PFSK-1 (cell line): ENCODE results near the gene MEI4.

ENCODE experiments used
- TAF1 ChIP-seq: IDR thresholded peaks from 2 replicates; pipeline ENCODE4 v1.6.1; 2012; ENCODE audit warnings: low read length, control low read depth, borderline replicate concordance; ENCODE audit not compliant: insufficient read depth
- TF ChIP-seq, protein P1 (sequence below), 2 experiments: IDR thresholded peaks; 2 replicates each; pipeline versions ENCODE4 v1.6.1 to v1.8.0; 2011 to 2012; ENCODE audit warnings: low read depth in 2 of 2, low read length in 2 of 2, control low read depth in 1 of 2, inconsistent platforms in 1 of 2, mild to moderate bottlenecking in 1 of 2, moderate library complexity in 1 of 2; ENCODE audit not compliant: insufficient read depth in 1 of 2

- no peak for TF ChIP-seq TAF1
- TF ChIP-seq, protein P1, sequence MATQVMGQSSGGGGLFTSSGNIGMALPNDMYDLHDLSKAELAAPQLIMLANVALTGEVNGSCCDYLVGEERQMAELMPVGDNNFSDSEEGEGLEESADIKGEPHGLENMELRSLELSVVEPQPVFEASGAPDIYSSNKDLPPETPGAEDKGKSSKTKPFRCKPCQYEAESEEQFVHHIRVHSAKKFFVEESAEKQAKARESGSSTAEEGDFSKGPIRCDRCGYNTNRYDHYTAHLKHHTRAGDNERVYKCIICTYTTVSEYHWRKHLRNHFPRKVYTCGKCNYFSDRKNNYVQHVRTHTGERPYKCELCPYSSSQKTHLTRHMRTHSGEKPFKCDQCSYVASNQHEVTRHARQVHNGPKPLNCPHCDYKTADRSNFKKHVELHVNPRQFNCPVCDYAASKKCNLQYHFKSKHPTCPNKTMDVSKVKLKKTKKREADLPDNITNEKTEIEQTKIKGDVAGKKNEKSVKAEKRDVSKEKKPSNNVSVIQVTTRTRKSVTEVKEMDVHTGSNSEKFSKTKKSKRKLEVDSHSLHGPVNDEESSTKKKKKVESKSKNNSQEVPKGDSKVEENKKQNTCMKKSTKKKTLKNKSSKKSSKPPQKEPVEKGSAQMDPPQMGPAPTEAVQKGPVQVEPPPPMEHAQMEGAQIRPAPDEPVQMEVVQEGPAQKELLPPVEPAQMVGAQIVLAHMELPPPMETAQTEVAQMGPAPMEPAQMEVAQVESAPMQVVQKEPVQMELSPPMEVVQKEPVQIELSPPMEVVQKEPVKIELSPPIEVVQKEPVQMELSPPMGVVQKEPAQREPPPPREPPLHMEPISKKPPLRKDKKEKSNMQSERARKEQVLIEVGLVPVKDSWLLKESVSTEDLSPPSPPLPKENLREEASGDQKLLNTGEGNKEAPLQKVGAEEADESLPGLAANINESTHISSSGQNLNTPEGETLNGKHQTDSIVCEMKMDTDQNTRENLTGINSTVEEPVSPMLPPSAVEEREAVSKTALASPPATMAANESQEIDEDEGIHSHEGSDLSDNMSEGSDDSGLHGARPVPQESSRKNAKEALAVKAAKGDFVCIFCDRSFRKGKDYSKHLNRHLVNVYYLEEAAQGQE (IDR thresholded peaks at IDR 0.05; ENCODE audit: insufficient read depth in 1 of 2, low read depth in 2 of 2, low read length in 2 of 2): no peak
Measured at GRCh38 chr6:77839292-77839691, 186.5 kb downstream of the MEI4 start.
